Measurements from ENCODE around the gene TRIM58. TPM values are rescaled to one million over a fixed set of nuclear protein-coding genes. Genes with fewer than 3 reads are reported as not detected.

TRIM58 gene
- polyA plus RNA-seq, 3 donors = 0.43 to 0.83 (median 0.68) TPM

DNA sequence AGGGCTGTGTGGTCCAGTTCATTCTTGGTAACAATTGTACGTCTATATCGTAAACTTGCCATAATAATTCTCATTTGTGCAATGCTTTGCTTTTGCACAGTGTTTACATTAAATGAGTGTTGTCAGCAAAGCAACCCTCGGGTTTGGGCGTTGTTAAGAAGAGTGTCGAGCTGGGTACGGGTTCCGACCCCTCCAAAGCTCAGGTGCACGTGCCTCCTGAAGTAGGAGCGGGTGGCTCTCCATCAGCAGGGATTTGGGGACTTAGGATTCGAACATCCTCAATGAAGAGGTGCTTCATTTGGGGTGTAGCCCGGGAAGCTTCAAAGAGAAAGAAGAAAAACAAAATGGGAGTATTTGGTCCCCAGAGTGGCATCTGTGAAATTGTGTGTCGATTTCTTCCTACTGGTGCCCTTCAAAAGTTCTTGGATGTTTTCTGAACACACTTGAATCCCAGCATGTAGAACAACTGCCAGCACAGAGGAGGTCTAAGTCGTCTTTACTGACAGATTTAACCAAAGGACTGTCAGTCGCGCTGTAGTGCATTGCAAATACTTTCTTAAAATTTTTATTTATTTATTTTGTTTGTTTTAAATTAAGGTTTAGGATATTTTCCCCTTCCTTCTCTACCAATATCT, 1.1 kb downstream of the TRIM58 start:
- intact Hi-C loops (cut with micrococcal nuclease) = no loop called here
- Histone ChIP-seq H4K20me1 (ENCODE audit: insufficient read depth, low read length) (no peaks in the 10 kb centered on the region), H3K27me3 (ENCODE audit: control insufficient read depth in 2 of 2, insufficient read depth in 2 of 2, low read length in 2 of 2) (peaks cover 0 to 11% of the 10 kb centered on the region in 2 donors), H3K9ac (ENCODE audit: insufficient read depth, low read length, poor library complexity, severe bottlenecking) (peak overlapping the region; percentile 63), H3K9me3 (replicated peaks in 1 of 2; ENCODE audit: control insufficient read depth in 1 of 2, insufficient read depth in 1 of 2, low read length in 2 of 2) (no peaks in the 10 kb centered on the region), H3K4me1 (ENCODE audit: control insufficient read depth in 1 of 2, insufficient read depth in 2 of 2, low read length in 2 of 2) (peaks cover 15 to 26% of the 10 kb centered on the region in 2 donors), H2AFZ (ENCODE audit: insufficient read depth, low read depth, low read length, poor library complexity, severe bottlenecking) (peak overlapping the region; percentile 98), H3K36me3 (replicated peaks in 1 of 2; ENCODE audit: control insufficient read depth in 1 of 2, insufficient read depth in 2 of 2, low read length in 2 of 2) (peaks cover 0 to 6% of the 10 kb centered on the region in 2 donors), H3K27ac (ENCODE audit: low read depth in 1 of 2, low read length in 2 of 2) (no peak overlapping the region), H3K4me2 (replicated peaks; ENCODE audit: extremely low read depth, low read length, poor library complexity, severe bottlenecking) (peak overlapping the region; percentile 92), H3K79me2 (ENCODE audit: insufficient read depth, low read length) (no peaks in the 10 kb centered on the region), H3K4me3 (replicated peaks in 1 of 3; ENCODE audit: low read depth in 2 of 3, low read length in 3 of 3) (peak overlapping the region; percentile 53 to 77 (median 75))
- H3K27me3 Mint-ChIP-seq (ENCODE audit: low read depth in 3 of 3) = peaks cover 12 to 40% (median 26%) of the 10 kb centered on the region in 3 donors
- peak overlapping the region; percentile 96 to 98 for H3K4me3 Mint-ChIP-seq
- H3K36me3 Mint-ChIP-seq = peaks cover 3 to 14% of the 10 kb centered on the region in 2 donors
- TF ChIP-seq, protein P1, sequence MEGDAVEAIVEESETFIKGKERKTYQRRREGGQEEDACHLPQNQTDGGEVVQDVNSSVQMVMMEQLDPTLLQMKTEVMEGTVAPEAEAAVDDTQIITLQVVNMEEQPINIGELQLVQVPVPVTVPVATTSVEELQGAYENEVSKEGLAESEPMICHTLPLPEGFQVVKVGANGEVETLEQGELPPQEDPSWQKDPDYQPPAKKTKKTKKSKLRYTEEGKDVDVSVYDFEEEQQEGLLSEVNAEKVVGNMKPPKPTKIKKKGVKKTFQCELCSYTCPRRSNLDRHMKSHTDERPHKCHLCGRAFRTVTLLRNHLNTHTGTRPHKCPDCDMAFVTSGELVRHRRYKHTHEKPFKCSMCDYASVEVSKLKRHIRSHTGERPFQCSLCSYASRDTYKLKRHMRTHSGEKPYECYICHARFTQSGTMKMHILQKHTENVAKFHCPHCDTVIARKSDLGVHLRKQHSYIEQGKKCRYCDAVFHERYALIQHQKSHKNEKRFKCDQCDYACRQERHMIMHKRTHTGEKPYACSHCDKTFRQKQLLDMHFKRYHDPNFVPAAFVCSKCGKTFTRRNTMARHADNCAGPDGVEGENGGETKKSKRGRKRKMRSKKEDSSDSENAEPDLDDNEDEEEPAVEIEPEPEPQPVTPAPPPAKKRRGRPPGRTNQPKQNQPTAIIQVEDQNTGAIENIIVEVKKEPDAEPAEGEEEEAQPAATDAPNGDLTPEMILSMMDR (IDR thresholded peaks at IDR 0.05) = no peak
- peaks cover 31% of the 10 kb centered on the region for H3K4me1 Mint-ChIP-seq
- peaks cover 0 to 4% (median 0%) of the 10 kb centered on the region in 7 donors for H3K9me3 Mint-ChIP-seq
- peak overlapping the region in 3 of 7 donors; percentile 22 to 66 (median 60) for H3K27ac Mint-ChIP-seq
- 0% methylated on average over 10 of the region's 15 CpGs for WGBS (ENCODE audit: insufficient coverage)
- no peak for DNase-seq

DNA sequence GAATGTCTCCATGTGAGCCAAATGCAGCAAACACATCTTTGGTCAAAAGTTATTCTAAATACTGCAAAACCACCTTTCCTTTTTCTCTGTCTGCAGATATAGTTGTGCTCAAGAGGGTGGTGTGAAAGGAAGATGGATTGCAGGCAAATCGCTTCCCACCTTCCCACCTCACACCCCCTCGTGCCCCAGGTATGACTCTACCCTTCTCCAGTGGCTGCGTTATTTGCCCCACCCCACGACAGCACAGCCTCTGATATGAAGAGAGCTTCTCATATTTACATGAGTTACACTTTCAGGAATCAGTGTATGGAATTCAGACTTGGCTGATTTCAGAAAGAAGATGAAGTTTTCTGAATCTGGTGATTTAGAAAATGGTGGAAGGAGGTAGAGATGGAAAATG, 5.8 kb downstream of the TRIM58 start:
- Histone ChIP-seq H4K20me1 (ENCODE audit: insufficient read depth, low read length) (no peaks in the 10 kb centered on the region), H3K36me3 (replicated peaks in 1 of 2; ENCODE audit: control insufficient read depth in 1 of 2, insufficient read depth in 2 of 2, low read length in 2 of 2) (peaks cover under 1 to 27% of the 10 kb centered on the region in 2 donors), H3K27ac (ENCODE audit: low read depth in 1 of 2, low read length in 2 of 2) (no peak overlapping the region), H3K4me3 (replicated peaks in 1 of 3; ENCODE audit: low read depth in 2 of 3, low read length in 3 of 3) (no peak overlapping the region), H3K4me1 (ENCODE audit: control insufficient read depth in 1 of 2, insufficient read depth in 2 of 2, low read length in 2 of 2) (peaks cover 5 to 6% of the 10 kb centered on the region in 2 donors), H2AFZ (ENCODE audit: insufficient read depth, low read depth, low read length, poor library complexity, severe bottlenecking) (no peak overlapping the region), H3K9ac (ENCODE audit: insufficient read depth, low read length, poor library complexity, severe bottlenecking) (no peak overlapping the region), H3K27me3 (ENCODE audit: control insufficient read depth in 2 of 2, insufficient read depth in 2 of 2, low read length in 2 of 2) (peaks cover 0 to 7% of the 10 kb centered on the region in 2 donors), H3K79me2 (ENCODE audit: insufficient read depth, low read length) (no peaks in the 10 kb centered on the region), H3K4me2 (replicated peaks; ENCODE audit: extremely low read depth, low read length, poor library complexity, severe bottlenecking) (no peak overlapping the region), H3K9me3 (replicated peaks in 1 of 2; ENCODE audit: control insufficient read depth in 1 of 2, insufficient read depth in 1 of 2, low read length in 2 of 2) (no peaks in the 10 kb centered on the region)
- H3K4me3 Mint-ChIP-seq = no peak overlapping the region
- H3K36me3 Mint-ChIP-seq = peaks cover 2 to 28% of the 10 kb centered on the region in 2 donors
- H3K27me3 Mint-ChIP-seq (ENCODE audit: low read depth in 3 of 3) = peaks cover 6 to 14% (median 13%) of the 10 kb centered on the region in 3 donors
- intact Hi-C loops (cut with micrococcal nuclease) = no loop called here
- no peak for DNase-seq
- peaks cover 0 to 5% (median 0%) of the 10 kb centered on the region in 7 donors for H3K9me3 Mint-ChIP-seq
- peaks cover 13% of the 10 kb centered on the region for H3K4me1 Mint-ChIP-seq
- no peak overlapping the region for H3K27ac Mint-ChIP-seq
- WGBS (ENCODE audit: insufficient coverage) = no CpG with 5 or more reads among the region's 4 CpGs
- TF ChIP-seq, protein P1 (IDR thresholded peaks at IDR 0.05) = no peak

Data from CD14-positive monocyte (primary cell).